AML-193 (cell line): ENCODE data around the gene DNAI7.

Experiments
- DNase-seq, 2 experiments: peaks; one replicate each; lab custom pipeline; 2025; lab: John Stamatoyannopoulos, UW

DNAI7 gene

DNA sequence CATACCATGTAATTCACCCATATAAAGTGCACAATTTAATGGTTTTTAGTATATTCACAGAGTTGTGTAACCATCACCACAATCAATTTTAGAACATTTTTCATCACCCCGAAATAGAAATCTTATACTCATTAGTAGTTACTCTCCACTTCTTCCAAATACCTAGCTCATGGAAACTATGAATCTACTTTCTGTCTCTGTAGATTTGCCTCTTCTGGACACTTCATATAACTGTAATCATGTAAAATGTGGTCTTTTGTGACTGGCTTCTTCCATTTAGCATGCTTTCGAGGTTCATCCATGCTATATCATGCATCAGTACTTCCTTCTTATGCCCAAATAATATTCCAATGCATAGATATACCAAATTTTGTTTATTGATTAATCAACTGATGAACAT, 10.8 kb downstream of the DNAI7 start:
- DNase-seq = no peak

DNA sequence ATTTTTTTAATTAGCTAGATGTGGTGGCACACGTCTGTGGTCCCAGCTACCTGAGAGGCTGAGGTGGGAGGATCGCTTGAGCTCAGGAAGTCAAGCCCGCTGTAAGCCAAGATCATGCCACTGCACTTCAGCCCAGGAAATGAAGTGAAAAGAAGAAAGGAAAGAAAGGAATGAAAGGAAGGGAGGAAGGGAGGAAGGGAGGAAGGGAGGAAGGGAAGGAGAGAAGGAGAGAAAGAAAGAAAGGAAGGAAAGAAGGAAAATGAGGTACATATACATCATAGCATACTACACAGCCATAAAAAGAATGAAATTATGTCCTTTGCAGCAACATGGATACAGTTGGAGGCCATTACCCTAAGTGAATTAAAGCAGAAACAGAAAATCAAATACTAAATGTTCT, 12.2 kb downstream of the DNAI7 start:
- no peak for DNase-seq

DNA sequence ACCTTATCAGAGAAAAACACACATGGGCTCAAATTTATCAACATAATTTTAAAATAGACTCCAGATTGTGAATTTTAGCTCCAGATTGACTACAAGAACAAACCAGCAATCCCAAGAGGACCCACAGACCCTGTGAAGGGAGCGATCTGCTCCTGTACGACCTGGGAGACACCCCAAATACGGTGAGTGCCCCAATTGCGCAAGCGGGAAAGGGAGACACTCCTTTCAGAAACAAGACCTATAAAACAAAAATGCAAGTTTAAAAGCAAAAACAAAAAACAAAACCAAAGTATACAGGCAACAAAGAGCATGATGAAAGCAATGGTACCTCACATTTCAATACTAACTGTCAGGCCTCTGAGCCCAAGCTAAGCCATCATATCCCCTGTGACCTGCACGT, 32.1 kb downstream of the DNAI7 start:
- no peak for DNase-seq

DNA sequence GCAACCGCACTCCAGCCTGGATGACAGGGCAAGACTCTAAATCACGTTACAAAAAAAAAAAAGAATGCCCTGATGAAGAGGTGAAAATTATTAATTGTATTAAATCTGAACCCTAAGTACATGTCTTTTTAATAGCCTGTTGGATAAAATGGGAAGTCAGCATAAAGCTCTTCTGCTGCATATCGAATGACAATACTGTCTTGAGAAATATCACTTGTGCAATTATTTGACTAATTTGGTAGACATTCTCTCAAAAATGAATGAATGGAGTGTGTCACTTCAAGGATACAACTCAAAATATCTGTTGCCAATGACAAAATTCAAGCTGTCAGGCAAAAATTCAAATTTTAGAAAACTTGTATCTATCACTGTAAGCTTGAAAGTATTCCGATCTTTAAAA, 38.9 kb downstream of the DNAI7 start:
- DNase-seq = peak in 1 of 2 experiments; percentile 7

DNA sequence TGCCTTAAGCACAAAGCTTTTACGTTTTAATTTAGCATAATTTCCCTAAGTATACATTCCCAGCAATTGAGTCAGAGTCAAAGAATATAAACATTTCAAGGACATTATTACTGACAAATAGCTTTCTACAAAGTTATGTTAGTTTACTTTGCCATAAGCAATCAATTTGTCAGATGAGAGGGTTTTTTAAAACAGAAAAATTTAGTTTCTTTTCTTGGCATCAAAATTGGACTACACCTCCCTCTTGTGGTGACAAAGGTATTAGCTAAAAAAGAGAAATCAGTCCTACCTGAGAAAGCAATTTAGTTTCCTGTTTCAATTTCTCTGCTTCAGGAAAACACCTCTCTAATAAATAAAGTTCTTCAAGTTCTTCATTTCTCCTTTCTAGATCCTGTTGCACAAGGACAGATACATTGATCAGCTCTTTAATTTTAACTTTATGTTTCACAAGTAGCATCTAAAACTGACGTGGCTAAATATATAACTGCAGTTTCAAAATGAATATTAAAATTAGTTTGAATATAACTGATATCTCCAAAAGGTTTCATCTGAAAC, 39.9 kb downstream of the DNAI7 start:
- peak; percentile 48 to 55 for DNase-seq

DNA sequence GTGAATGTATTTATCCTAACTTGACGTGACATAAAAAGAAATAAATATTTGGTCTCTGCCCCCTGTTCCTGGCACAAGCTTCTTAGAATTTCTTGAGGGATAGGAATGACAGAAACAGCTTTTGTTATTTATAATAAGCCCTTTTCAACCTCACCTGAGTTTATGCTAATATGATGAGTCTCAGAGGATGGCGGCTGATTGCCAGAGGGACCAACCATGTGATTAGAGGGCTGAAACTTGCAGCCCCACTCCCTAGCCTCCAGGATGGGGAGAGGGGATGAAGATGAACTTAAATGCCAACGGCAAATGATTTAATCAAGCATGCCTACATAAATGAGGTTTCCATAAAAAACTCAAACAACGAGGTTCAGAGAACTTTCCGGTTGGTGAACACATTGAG, 42.9 kb downstream of the DNAI7 start:
- DNase-seq = no peak

DNA sequence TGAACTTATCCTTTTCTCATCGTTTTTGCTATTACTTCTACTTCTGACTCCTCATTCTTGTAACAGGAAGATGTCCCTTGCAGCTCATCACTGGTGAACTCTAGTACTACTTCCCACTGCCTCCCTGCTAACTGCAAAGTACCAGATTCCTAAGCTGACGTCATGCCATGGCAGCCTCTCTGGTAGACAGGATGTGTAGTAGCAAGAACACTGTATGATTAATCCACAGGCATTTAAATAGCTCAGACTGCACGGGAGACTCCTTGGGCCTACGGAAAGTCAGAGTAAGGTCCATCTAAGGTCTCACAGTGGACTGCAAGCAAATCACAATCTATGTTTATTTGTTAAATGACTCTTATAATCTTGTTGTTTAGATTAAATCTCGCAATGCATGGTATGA, 43.5 kb downstream of the DNAI7 start:
- no peak for DNase-seq

DNA sequence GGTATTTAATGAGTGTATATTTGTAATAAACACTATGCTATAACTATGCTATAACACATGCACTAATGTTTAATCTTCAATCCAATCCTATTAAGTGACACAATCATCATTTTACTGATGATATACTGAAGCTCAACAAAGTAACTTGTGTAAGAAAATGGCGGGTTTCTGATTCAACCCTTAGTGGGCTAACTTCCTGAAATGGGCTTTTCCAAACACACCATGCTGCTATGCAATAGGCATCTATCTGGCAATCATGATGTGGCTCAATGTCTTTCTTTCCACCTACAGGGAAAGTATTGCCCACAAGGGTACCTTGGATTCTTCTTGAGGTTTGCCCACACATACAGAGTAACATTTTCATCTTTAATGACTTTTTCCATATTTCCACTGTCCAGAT, 48.3 kb downstream of the DNAI7 start:
- DNase-seq = no peak

DNA sequence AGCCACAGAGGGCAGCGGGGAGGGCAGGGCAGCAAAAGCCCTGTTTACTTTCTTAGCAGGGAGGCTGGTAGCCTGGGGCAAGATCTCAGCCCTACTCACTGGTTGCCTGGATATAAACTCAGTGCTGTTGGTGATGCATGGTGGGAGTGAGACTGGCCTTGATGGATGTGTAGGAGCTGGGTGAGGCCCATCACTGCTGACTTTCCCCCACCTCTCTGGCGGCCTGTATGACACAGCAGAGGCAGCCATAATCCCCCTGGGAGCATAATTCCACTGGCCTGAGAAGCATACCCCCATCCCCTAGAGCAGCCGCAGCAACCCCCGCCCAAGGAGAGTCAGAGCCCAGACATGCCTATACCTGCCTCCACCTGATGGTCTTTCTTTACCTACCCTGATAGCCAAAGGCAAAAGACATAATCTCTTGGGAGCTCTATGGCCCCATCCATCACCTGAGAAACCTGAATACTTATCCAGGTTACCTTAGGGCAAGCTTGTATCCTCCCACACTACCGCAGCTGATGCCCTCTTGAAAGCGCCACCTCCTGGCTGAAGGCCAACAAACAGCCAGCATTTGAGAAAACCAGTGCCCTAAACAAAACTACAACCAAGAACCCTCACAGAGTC, 59.3 kb downstream of the DNAI7 start:
- no peak for DNase-seq

DNA sequence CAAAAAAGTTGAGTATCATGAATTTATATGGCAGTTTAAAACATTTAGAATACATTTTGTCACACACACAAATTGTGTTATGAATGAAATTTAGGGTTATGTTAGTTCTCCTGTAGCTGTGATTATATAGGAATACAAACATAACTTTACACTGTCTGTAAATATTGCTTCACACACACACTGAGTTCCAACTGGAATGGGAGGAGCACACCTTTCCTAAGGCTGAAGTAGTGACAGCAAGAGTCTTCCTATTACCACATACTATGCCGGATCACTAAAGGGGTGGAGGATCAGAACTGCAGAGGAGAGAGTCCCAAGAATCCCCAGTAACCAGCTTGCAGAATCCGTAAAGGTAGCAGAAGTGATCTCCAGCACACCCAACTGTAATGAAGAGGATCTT, 63.7 kb downstream of the DNAI7 start:
- DNase-seq = no peak

DNA sequence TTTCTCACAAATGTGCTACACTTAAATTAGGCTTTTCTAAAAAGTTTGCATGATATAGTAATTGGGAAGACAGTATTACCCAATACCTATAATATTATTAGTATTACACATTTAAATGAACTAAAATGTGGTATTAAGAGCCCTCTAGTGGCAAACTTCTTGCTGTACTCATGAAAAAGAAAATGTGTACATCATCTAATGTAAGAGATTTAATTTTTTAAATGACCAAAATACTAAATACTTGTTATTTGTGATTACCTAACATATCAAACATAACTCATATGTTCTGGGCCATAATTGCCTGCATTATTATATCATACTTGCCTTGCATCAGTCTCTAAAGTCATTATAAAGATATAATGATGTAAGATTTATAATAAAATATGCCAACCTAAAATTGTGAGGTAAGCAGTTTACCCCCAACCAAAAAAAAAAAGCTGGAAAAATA, 64.2 kb downstream of the DNAI7 start:
- peak; percentile 69 to 77 for DNase-seq

DNA sequence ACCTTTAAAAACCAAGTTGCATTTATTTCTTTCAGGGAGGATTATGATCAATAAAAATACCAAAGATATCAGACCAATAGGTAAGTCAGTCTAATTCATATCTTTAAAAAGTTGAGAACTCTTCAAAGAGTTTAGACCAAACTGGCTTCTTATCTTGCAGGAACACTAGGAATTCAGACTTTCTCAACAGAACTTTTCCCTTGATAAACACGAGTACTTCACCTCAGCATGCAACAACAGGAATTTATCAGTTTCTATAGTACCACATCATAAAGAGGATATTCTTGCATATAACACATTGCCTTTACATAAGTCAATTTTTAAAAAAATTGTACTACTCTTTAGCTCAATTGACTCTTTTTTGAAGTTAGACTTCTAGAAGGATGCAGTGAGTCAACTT, 68.2 kb downstream of the DNAI7 start:
- no peak for DNase-seq

DNA sequence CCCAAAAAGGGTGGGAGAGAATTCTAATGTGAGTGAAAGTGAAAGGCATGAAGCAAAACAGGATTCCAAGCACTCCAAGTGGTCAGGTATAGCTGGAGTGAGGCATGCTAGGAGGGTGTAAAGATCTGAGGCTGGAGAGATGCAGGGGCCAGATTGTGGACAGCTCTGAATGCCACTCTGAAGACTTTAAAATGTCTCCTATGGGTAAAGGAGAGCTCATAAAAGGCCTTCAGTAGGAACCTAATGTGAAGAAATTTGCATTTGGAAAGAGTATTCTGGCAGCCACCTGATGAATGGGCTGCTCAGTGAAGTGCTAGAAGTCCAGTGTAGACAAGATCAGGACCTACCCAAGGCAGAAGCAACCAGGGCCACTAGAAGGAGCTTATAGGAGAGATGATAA, 68.9 kb downstream of the DNAI7 start:
- no peak for DNase-seq

DNA sequence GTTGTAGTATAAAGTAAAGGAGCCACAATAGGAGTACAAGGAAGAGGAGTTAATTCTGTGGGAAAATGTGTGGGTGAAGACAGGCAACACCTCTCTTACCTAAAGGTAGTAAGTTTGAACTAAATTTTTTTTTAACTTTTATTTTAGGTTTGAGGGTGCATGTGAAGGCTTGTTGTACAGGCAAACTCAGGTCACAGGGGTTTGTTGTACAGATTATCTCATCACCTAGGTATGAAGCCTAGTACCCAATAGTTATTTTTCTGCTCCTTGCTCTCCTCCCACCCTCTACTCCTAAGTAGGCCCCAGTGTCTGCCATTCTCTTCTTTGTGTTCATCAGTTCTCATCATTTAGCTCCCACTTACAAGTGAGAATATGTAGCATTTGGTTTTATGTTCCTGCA, 70.5 kb downstream of the DNAI7 start:
- no peak for DNase-seq

DNA sequence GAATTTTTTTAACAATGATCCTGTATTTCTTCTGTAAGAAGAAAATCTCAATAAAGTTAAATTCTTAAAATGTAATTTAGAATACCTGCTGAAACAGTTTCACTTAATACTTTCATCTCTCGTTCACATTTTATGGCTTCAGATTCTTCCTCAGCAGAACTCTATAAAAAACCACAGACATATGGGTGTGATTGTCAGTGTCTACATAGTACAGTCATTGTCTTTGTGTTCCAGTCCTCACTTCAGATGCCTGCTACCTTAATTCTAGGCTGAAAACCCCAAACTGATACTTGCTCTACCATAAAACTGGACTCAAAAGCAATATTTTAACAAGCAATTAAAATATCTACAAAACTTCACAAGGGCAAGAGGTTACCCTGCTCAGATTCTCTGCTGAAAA, 71.8 kb downstream of the DNAI7 start:
- DNase-seq = no peak

DNA sequence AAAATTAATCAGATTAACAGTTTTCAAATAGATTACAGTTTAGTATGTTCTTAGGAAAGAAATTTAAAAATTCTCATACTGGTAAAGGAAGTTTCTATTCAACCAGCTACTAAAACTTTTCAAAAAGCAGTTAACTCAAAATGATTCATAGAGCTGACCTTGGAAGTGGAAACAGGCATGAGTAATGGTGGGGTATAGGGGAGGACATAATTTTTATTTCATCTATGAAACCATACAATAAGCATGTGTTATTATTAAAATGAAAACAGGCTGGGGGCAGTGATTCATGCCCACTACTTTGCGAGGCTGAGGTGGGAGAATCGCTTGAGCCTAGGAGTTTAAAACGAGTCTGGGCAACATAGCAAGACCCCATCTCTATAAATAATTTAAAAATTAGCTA, 73.0 kb downstream of the DNAI7 start:
- DNase-seq = no peak

DNA sequence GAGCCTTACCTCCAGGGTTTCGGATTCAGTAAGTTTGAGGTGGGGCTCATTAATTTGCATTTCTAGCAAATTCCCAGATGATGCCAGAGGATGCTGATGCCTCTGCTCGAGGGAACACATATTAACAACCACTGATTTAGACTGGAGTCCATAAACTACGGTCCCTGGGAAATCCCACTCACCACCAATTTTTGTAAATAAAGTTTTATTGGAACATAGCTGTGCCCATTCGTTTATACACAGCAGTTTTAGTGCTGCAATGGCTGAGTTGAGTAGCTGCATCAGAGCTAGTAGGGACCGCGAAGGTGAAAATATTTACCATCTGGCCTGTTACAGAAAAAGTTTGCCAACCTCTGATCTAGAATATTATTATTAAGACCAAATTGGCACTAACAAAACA, 73.8 kb downstream of the DNAI7 start:
- DNase-seq = no peak

DNA sequence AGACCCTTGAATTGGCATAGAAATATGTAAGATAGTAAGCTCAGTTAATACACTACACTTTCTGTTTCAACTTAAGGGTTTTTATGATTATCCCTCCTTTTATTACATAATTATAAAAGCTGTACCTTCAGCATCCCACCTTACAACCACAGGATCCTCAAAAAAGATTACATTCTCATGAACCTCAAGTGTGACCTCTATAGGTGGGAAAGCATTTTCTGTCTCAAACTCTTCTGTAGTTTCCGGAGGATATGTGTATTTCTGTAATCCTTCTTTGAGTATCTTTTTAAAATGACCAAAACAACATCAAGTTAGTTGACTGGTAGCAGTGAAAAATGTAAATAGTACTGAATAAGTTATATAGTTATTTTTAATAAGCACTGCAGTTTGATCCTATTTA, 75.9 kb downstream of the DNAI7 start:
- DNase-seq = no peak

DNA sequence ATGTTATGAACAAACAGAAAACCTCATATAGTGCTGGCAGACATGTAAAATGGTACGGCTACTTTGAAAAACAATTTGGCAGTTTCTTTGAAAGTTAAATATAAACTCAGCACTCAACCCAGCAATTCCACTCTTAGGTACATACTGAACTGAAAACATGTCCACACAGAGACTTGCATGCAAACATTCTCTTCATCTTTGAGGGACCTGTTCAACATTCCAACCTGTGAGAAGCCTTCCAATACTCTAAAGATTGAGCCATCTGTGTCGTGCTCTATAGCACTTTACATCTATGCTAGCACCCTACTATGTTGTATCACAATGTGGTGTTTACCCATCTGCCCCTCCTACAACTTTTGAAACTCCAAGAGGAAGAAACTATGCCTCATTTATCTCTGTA, 79.3 kb downstream of the DNAI7 start:
- no peak for DNase-seq

DNA sequence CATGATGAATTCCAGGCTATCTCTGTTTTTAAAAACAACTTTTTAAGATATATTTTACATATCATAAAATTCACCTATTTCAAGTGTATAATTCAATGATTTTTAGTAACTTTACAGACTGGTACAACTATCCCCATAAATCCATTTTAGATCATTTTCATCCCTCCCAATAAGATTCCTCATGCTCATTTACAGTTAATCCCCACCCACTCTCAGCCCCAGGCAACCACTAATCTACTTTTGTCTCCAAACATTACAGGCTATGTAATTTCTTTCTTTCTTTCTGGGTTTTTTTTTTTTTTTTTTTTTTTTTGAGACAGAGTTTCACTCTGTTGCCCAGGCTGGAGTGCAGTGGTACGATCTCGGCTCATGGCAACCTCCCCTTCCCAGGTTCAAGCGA, 81.3 kb downstream of the DNAI7 start:
- DNase-seq = no peak

DNA sequence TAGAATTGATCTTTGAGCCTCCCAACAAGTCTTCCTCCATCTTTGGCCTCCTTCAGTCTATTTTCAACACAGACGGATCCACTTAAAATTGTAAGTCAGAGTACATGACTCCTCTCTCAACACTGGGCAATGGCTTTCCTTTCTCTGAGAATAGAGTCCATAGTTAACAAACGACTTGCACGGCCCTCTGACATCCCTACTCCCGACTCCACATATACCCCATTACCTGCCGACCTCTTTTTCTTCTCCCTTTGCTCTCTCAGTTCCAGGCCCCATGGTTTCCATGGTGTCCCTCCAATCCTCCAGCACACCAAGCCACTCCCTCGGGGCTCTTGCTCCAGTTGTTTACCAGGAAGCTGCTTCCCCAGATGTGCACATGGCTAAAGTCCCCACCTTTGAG, 84.7 kb downstream of the DNAI7 start:
- DNase-seq = no peak

DNA sequence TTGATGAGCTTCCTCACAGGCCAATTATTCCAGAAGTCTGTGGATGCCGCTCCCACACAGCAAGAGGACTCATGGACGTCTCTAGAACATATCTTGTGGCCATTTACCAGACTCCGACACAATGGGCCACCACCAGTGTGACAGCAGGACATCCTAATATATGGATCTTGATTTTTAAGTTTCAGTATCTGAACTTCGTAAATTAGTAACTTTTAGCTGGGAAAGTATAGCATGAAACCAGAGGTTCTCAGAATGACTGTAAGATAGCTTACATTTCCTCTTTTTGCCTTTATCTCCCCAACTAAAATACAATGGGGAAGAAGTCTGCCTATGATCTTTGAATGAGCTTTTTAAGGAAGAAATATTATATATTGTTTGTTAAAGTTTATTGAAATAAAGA, 87.0 kb downstream of the DNAI7 start:
- no peak for DNase-seq

DNA sequence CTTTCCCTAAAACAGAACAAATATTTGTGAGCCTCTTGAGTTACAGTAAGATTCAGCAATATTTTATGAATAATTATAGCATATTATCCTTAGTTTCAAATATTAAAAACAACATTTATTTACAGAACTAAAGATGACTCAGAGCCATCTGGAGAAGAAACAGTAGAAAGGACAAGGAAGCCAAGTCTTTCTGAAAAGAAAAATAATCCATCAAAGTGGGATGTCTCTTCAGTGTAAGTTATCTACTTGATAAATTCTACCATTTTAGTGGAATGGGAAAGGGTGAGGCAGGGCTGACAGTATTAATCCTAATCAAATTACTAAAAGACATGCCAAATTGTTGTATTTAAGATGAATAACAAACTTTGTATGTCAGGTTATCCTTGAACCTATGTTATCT, 88.1 kb downstream of the DNAI7 start:
- DNase-seq = no peak

DNA sequence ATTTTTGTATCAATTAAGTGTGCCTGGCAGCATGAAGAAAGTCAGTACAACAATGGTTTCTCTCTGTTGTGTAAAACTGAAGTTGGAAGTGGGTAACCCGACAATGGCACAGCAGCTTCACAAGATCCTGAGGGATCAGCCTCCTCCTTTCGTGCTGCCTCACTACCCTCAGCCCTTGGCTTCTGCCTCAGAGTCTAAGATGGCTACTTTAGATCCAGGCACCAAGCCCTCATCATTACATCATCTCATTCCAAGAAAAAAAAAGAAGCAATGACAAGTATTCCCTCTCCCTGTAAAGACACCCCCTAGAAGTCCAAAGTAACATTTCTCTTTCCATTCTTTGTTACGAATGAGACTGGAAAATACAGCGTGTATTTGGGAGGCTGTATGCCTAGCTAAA, 92.6 kb downstream of the DNAI7 start:
- DNase-seq = no peak

DNA sequence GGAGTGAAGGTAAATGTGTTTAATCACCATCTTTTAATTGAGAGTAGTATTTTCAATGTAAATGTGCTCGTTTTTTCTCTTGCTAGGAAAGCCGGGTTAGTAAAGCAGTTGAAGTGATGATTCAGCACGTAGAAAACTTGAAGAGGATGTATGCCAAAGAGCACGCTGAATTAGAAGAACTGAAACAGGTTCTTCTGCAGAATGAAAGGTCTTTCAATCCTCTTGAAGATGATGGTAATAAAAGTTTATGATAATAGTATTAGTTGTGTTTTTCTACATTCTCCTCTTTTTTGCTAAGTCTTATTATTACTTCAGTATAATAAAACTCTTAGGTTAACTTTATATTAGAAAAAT, 93.9 kb downstream of the DNAI7 start:
- no peak for DNase-seq
